ENCODE measurements around the gene DTYMK.
"Not testable (repeated sequence)": the region's sequence is repeated elsewhere in the genome, so short reads cannot be mapped to it uniquely, and the experiment has no call there.

DTYMK gene

GRCh38 chr2:241686650-241687425 lies at the start of gene DTYMK:
Gene DTYMK, minus strand, starts transcription at chr2:241686815. Its CDS starts 32 bp downstream, at chr2:241686783.
- peak; percentile 98 for DNase-seq

- DNase-seq, result no peak
These were observed 49.5 kb upstream of the DTYMK start for GRCh38 chr2:241736111-241736510.

- DNase-seq, result peak; percentile 93
These were observed 48.0 kb upstream of the DTYMK start, which contains the start of gene D2HGDH for GRCh38 chr2:241734467-241735208. Gene D2HGDH, plus strand, starts transcription at chr2:241734630. Its CDS starts 595 bp downstream, at chr2:241735225.

GRCh38 chr2:241734208-241734466 lies 47.5 kb upstream of the DTYMK start:
- no peak for DNase-seq

GRCh38 chr2:241733391-241734207 lies 47.0 kb upstream of the DTYMK start:
- DNase-seq, result no peak

GRCh38 chr2:241732513-241733186 lies 46.0 kb upstream of the DTYMK start:
- DNase-seq, result not testable (repeated sequence)

GRCh38 chr2:241730671-241731293 lies 44.2 kb upstream of the DTYMK start:
- no peak for DNase-seq

GRCh38 chr2:241729868-241730267 lies 43.3 kb upstream of the DTYMK start:
- no peak for DNase-seq

- DNase-seq, result no peak
These were observed 42.0 kb upstream of the DTYMK start for GRCh38 chr2:241728627-241729026.

- DNase-seq, result no peak
These were observed 41.4 kb upstream of the DTYMK start for GRCh38 chr2:241728000-241728399.

- no peak for DNase-seq
These were observed 39.8 kb upstream of the DTYMK start for GRCh38 chr2:241726459-241726858.

GRCh38 chr2:241724975-241725870 lies 38.6 kb upstream of the DTYMK start:
- no peak for DNase-seq

GRCh38 chr2:241724259-241724974 lies 37.8 kb upstream of the DTYMK start:
- no peak for DNase-seq

- DNase-seq, result no peak
These were observed 36.4 kb upstream of the DTYMK start for GRCh38 chr2:241722896-241723454.

- DNase-seq, result no peak
These were observed 35.2 kb upstream of the DTYMK start for GRCh38 chr2:241721852-241722251.

- no peak for DNase-seq
These were observed 33.9 kb upstream of the DTYMK start for GRCh38 chr2:241720560-241720959.

GRCh38 chr2:241720099-241720498 lies 33.5 kb upstream of the DTYMK start:
- no peak for DNase-seq

- no peak for DNase-seq
These were observed 32.5 kb upstream of the DTYMK start for GRCh38 chr2:241719093-241719492.

- no peak for DNase-seq
These were observed 22.3 kb upstream of the DTYMK start for GRCh38 chr2:241708879-241709278.

- DNase-seq, result no peak
These were observed 19.9 kb upstream of the DTYMK start for GRCh38 chr2:241706537-241706936.
